Measurements from ENCODE around the gene VTN. TPM values are rescaled to one million over a fixed set of nuclear protein-coding genes. Genes with fewer than 3 reads are reported as not detected.

VTN gene
- total and polyA plus RNA-seq, 2 experiments from 2014 or later: 0.34 TPM; not detected in 1

DNA sequence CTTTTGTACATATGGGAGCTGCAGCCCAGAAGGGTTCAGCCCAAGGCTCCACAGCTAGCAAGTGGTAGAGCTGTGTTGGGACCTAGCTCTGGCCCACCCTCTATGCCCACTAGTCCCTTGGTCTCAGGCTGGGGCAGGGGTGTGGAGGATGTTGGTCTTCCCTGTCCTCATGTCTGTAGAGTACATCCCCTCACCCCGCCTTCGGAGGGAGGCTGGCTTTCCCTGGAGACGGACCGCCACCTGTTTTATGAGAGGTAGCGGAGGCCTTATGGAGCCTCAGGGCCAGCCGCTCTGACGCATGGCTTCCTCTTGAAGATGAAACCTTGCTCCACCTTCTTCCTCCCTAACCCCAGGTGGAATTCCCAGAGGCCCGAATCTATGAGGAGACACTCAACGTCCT, 26.1 kb downstream of the VTN start:
- Histone ChIP-seq H3K9ac (no peak overlapping the region), H3K9me2 (ENCODE audit: insufficient read depth) (no peaks in the 10 kb centered on the region), H3F3A (ENCODE audit: insufficient read depth) (peaks cover 44% of the 10 kb centered on the region), H3K36me3 (ENCODE audit: low read depth) (peaks cover 43% of the 10 kb centered on the region), H3K9me3 (ENCODE audit: low read depth) (no peaks in the 10 kb centered on the region), H3K4me2 (ENCODE audit: unreplicated experiment) (no peak overlapping the region), H2AFZ (no peak overlapping the region), H3K79me2 (ENCODE audit: insufficient read depth) (peaks cover 24% of the 10 kb centered on the region), H3K4me3 (no peak overlapping the region), H3K4me1 (ENCODE audit: insufficient read depth) (peaks cover 24% of the 10 kb centered on the region), H3K27ac (no peak overlapping the region), H4K20me1 (ENCODE audit: insufficient read depth) (no peaks in the 10 kb centered on the region), H3K27me3 (replicated peaks; ENCODE audit: insufficient read depth) (no peaks in the 10 kb centered on the region)
- DNase-seq: no peak
- in situ Hi-C loops (cut with MboI): no loop called here
- TF ChIP-seq EZH2 (IDR thresholded peaks at IDR 0.05; ENCODE audit: insufficient read depth, poor library complexity, severe bottlenecking) (no peak), EZH2phosphoT487 (IDR thresholded peaks at IDR 0.05; ENCODE audit: insufficient read depth, low read depth) (no peak)
- 77 to 80% methylated on average over 9 of the region's 9 CpGs for WGBS, 2 experiments (ENCODE audit: low coverage in 1 of 2, low lambda C conversion rate in 2 of 2, missing lambda C conversion rate in 2 of 2)

DNA sequence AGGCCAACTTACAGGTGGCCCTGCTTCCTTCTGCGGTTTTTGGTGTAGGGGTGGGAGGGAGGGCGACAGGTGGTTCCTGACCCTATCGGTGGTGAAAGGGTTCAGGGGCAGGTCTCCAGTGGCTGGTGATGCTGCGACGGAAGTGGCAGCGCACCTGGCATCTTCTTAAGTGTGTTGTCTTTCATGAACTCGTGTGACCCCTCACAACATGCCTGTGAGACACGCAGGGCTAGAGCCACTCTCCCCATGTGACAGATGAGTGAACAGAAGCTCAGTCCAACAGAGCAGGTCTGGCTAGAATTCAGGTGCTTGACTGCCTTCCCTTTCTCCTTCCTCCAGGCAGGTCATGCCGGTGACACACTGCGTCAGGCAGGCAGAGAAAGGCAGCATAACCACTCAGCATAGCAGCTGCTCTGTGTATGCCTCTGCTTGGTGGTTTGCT, 26.6 kb downstream of the VTN start:
- Histone ChIP-seq H3K27me3 (replicated peaks; ENCODE audit: insufficient read depth) (no peaks in the 10 kb centered on the region), H3K4me3 (no peak overlapping the region), H3K9ac (no peak overlapping the region), H3K9me3 (ENCODE audit: low read depth) (no peaks in the 10 kb centered on the region), H2AFZ (no peak overlapping the region), H3K27ac (no peak overlapping the region), H3F3A (ENCODE audit: insufficient read depth) (peaks cover 39% of the 10 kb centered on the region), H3K9me2 (ENCODE audit: insufficient read depth) (no peaks in the 10 kb centered on the region), H4K20me1 (ENCODE audit: insufficient read depth) (no peaks in the 10 kb centered on the region), H3K4me2 (ENCODE audit: unreplicated experiment) (no peak overlapping the region), H3K4me1 (ENCODE audit: insufficient read depth) (peaks cover 24% of the 10 kb centered on the region), H3K79me2 (ENCODE audit: insufficient read depth) (peaks cover 29% of the 10 kb centered on the region), H3K36me3 (ENCODE audit: low read depth) (peaks cover 43% of the 10 kb centered on the region)
- no peak for TF ChIP-seq EZH2 (IDR thresholded peaks at IDR 0.05; ENCODE audit: insufficient read depth, poor library complexity, severe bottlenecking)
- TF ChIP-seq EZH2phosphoT487 (IDR thresholded peaks at IDR 0.05; ENCODE audit: insufficient read depth, low read depth): no peak
- in situ Hi-C loops (cut with MboI): no loop called here
- 65 to 69% methylated on average over 8 to 10 of the region's 10 CpGs for WGBS, 2 experiments (ENCODE audit: low coverage in 1 of 2, low lambda C conversion rate in 2 of 2, missing lambda C conversion rate in 2 of 2)
- DNase-seq: no peak

DNA sequence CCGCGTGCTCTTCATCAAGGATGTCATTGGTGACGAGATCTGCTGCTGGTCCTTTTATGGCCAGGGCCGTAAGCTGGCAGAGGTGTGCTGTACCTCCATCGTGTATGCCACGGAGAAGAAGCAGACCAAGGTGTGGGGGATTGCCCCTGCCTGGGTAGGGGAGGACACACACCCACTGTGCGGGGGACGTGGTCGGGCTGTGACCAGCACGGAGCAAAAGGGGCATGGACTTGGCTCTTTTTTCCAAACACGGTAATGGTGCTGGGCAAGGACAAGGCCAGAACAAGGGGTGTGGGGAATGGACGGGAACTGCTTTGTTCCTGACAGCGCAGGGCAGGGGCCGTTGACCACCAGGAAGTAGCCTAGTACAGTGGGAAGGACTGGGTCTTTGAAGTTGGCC, 27.8 kb downstream of the VTN start:
- in situ Hi-C loops (cut with MboI): no loop called here

DNA sequence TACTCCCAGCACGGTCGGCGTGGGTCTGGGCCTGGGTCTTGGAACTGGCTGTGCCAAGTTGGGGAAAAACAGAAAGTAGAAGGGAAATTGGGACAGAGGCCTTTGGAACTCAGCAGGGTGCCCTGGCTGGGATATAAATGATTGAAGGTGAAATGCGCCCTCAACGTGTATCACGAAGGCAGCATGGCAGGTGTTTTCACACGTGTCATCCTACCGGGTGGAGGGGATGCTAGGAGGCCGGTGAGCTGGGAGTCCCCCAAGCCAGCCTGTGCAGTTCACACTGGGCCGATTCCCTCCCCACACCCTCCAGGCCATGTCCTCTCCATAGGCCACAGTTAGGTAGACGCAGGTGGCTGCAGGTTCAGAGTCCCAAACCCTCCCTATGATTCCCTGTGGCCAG, 28.6 kb downstream of the VTN start:
- no peak for DNase-seq
- H3K79me2 ChIP-seq (ENCODE audit: insufficient read depth): peaks cover 49% of the 10 kb centered on the region
- no peak overlapping the region for H3K9ac ChIP-seq
- H3F3A ChIP-seq (ENCODE audit: insufficient read depth): peaks cover 31% of the 10 kb centered on the region
- 99 to 100% methylated on average over 11 of the region's 11 CpGs for whole genome bisulfite sequencing, 2 experiments (ENCODE audit: low coverage in 1 of 2, low lambda C conversion rate in 2 of 2, missing lambda C conversion rate in 2 of 2)
- no peak overlapping the region for H2AFZ ChIP-seq
- H3K27me3 ChIP-seq (replicated peaks; ENCODE audit: insufficient read depth): no peaks in the 10 kb centered on the region
- H3K27ac ChIP-seq: no peak overlapping the region
- no peaks in the 10 kb centered on the region; the same call in 1 of the 2 replicates for H4K20me1 ChIP-seq (ENCODE audit: insufficient read depth)
- H3K4me2 ChIP-seq (ENCODE audit: unreplicated experiment): no peak overlapping the region
- TF ChIP-seq EZH2phosphoT487 (IDR thresholded peaks at IDR 0.05; ENCODE audit: insufficient read depth, low read depth) (no peak), EZH2 (IDR thresholded peaks at IDR 0.05; ENCODE audit: insufficient read depth, poor library complexity, severe bottlenecking) (no peak)
- H3K36me3 ChIP-seq (ENCODE audit: low read depth): peaks cover 39% of the 10 kb centered on the region
- peaks cover 31% of the 10 kb centered on the region for H3K4me1 ChIP-seq (ENCODE audit: insufficient read depth)
- in situ Hi-C loops (cut with MboI): no loop called here
- no peaks in the 10 kb centered on the region for H3K9me3 ChIP-seq (ENCODE audit: low read depth)
- no peak overlapping the region for H3K4me3 ChIP-seq
- no peaks in the 10 kb centered on the region for H3K9me2 ChIP-seq (ENCODE audit: insufficient read depth)

More for the DNA sequence above, 27.8 kb downstream of the VTN start:
- Histone ChIP-seq H3K79me2 (ENCODE audit: insufficient read depth) (peaks cover 41% of the 10 kb centered on the region), H3K4me1 (ENCODE audit: insufficient read depth) (peaks cover 30% of the 10 kb centered on the region), H3F3A (ENCODE audit: insufficient read depth) (peaks cover 37% of the 10 kb centered on the region), H2AFZ (no peak overlapping the region), H4K20me1 (ENCODE audit: insufficient read depth) (no peaks in the 10 kb centered on the region; the same call in 1 of the 2 replicates), H3K27me3 (replicated peaks; ENCODE audit: insufficient read depth) (no peaks in the 10 kb centered on the region), H3K9me2 (ENCODE audit: insufficient read depth) (no peaks in the 10 kb centered on the region), H3K9ac (no peak overlapping the region), H3K27ac (no peak overlapping the region), H3K9me3 (ENCODE audit: low read depth) (no peaks in the 10 kb centered on the region), H3K4me3 (no peak overlapping the region), H3K4me2 (ENCODE audit: unreplicated experiment) (no peak overlapping the region), H3K36me3 (ENCODE audit: low read depth) (peaks cover 39% of the 10 kb centered on the region)
- TF ChIP-seq EZH2 (IDR thresholded peaks at IDR 0.05; ENCODE audit: insufficient read depth, poor library complexity, severe bottlenecking): no peak
- no peak for TF ChIP-seq EZH2phosphoT487 (IDR thresholded peaks at IDR 0.05; ENCODE audit: insufficient read depth, low read depth)
- DNase-seq: no peak
- 92% methylated on average over 14 of the region's 14 CpGs for WGBS, 2 experiments (ENCODE audit: low coverage in 1 of 2, low lambda C conversion rate in 2 of 2, missing lambda C conversion rate in 2 of 2)

DNA sequence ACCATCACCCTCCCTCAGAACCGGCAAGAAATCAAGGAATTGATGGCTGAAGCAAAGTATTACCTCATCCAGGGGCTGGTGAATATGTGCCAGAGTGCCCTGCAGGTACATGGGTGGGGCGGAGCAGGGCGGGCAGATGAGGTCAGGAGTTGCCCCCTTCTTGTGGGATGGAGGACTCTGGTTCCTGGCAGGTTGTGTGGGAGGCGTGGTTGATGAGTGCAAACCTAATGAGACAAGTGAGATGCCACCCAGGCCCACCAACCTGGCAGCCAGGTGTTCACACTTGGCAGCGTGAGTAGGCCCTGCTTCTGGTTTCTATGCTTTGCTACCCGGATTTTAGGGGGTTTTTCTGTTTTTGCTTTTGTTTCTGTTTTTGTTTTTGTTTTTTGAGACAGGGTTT, 29.7 kb downstream of the VTN start:
- Histone ChIP-seq H3K79me2 (ENCODE audit: insufficient read depth) (peaks cover 57% of the 10 kb centered on the region), H3K4me1 (ENCODE audit: insufficient read depth) (peaks cover 21% of the 10 kb centered on the region), H3K9ac (no peak overlapping the region), H3K4me2 (ENCODE audit: unreplicated experiment) (no peak overlapping the region), H2AFZ (no peak overlapping the region), H3K36me3 (ENCODE audit: low read depth) (peaks cover 31% of the 10 kb centered on the region), H3K4me3 (no peak overlapping the region), H3K9me3 (ENCODE audit: low read depth) (no peaks in the 10 kb centered on the region), H3K9me2 (ENCODE audit: insufficient read depth) (no peaks in the 10 kb centered on the region), H3K27ac (no peak overlapping the region), H3K27me3 (replicated peaks; ENCODE audit: insufficient read depth) (no peaks in the 10 kb centered on the region), H4K20me1 (ENCODE audit: insufficient read depth) (no peaks in the 10 kb centered on the region; the same call in 1 of the 2 replicates), H3F3A (ENCODE audit: insufficient read depth) (peaks cover 19% of the 10 kb centered on the region; the same call in 1 of the 2 replicates)
- in situ Hi-C loops (cut with MboI): no loop called here
- 83 to 84% methylated on average over 4 to 6 of the region's 6 CpGs for WGBS, 2 experiments (ENCODE audit: low coverage in 1 of 2, low lambda C conversion rate in 2 of 2, missing lambda C conversion rate in 2 of 2)
- TF ChIP-seq EZH2 (IDR thresholded peaks at IDR 0.05; ENCODE audit: insufficient read depth, poor library complexity, severe bottlenecking): no peak
- no peak for TF ChIP-seq EZH2phosphoT487 (IDR thresholded peaks at IDR 0.05; ENCODE audit: insufficient read depth, low read depth)
- no peak for DNase-seq

Data from GM23248 (cell line).